Mesenteric fat pad (tissue), 1 donor: ENCODE data around the gene POLR1C. TPM values are rescaled to one million over a fixed set of nuclear protein-coding genes. Genes with fewer than 3 reads are reported as not detected.
"Not testable (repeated sequence)": the region's sequence is repeated elsewhere in the genome, so short reads cannot be mapped to it uniquely, and the experiment has no call there.

Experiments used
- DNase-seq: peaks from one replicate; pipeline ENCODE4 v3.0.0-alpha.2; 2020; ENCODE audit warnings: low spot score
- total RNA-seq: library from RNA; stranded (reverse); fragmentation: NEBNext Ultra II Directional; extraction: Animal tissue kit (Norgen Biotek cat#: 25700); gene quantifications from one replicate; pipeline ENCODE4 v1.2.1, GENCODE V29; 2021
- donor health status: DM: yes; HTN: yes; CAD: no.

The POLR1C gene
- total RNA-seq, 1 donor from 2014 or later, result 37.3 TPM

- no peak for DNase-seq
Observed at GRCh38 chr6:43491750-43492661, 24.9 kb upstream of the POLR1C start.

- DNase-seq, result no peak
Observed at GRCh38 chr6:43492673-43493072, 24.2 kb upstream of the POLR1C start.

- no peak for DNase-seq
Observed at GRCh38 chr6:43493230-43493629, 23.7 kb upstream of the POLR1C start.

GRCh38 chr6:43493833-43494232 is 23.1 kb upstream of the POLR1C start:
- no peak for DNase-seq

- DNase-seq, result no peak
Observed at GRCh38 chr6:43494321-43494720, 22.6 kb upstream of the POLR1C start.

- no peak for DNase-seq
Observed at GRCh38 chr6:43494766-43495165, 22.1 kb upstream of the POLR1C start.

- DNase-seq, result no peak
Observed at GRCh38 chr6:43495409-43495941, 21.4 kb upstream of the POLR1C start.

GRCh38 chr6:43496370-43497128 is 20.3 kb upstream of the POLR1C start:
- no peak for DNase-seq

GRCh38 chr6:43497129-43497396 is 19.8 kb upstream of the POLR1C start:
- no peak for DNase-seq

GRCh38 chr6:43497689-43498088 is 19.2 kb upstream of the POLR1C start:
- DNase-seq, result no peak

GRCh38 chr6:43498291-43498690 is 18.6 kb upstream of the POLR1C start:
- DNase-seq, result not testable (repeated sequence)

- no peak for DNase-seq
Observed at GRCh38 chr6:43499028-43499815, 17.7 kb upstream of the POLR1C start.

- no peak for DNase-seq
Observed at GRCh38 chr6:43500921-43501320, 16.0 kb upstream of the POLR1C start.

- no peak for DNase-seq
Observed at GRCh38 chr6:43502666-43503065, 14.2 kb upstream of the POLR1C start.

- DNase-seq, result no peak
Observed at GRCh38 chr6:43503443-43503842, 13.4 kb upstream of the POLR1C start.

GRCh38 chr6:43504756-43505593 is 11.9 kb upstream of the POLR1C start:
- no peak for DNase-seq

- DNase-seq, result no peak
Observed at GRCh38 chr6:43505718-43506117, 11.2 kb upstream of the POLR1C start.

GRCh38 chr6:43506171-43506570 is 10.7 kb upstream of the POLR1C start:
- DNase-seq, result no peak

GRCh38 chr6:43506667-43507471 is 10.0 kb upstream of the POLR1C start:
- no peak for DNase-seq
